HUDEP-2 (cell line): ENCODE results near the gene CLTC.

ENCODE experiments used
- DNase-seq, 76 experiments: peaks; one replicate each; lab custom pipeline; 2025; ENCODE audit not compliant: unreplicated experiment in 76 of 76; lab: John Stamatoyannopoulos, UW

Gene CLTC

DNA sequence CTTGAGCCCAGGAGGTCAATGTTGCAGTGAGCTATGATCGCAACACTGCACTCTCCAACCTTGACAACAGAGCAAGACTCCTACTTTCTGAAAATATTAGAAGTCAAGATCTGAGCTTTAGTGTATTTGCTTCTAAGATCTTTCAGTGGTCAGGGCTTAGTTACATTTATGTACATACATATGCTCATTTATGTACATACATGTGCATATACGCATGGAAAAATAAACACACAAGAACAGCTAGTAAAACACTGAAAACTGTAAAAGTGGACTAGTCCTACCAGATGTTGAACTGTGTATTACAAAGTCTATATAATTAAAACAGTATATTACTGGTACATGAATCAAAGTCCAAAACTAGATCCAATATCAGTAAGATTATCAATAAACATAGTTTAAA is 59.2 kb downstream of the CLTC start:
- no peak for DNase-seq

DNA sequence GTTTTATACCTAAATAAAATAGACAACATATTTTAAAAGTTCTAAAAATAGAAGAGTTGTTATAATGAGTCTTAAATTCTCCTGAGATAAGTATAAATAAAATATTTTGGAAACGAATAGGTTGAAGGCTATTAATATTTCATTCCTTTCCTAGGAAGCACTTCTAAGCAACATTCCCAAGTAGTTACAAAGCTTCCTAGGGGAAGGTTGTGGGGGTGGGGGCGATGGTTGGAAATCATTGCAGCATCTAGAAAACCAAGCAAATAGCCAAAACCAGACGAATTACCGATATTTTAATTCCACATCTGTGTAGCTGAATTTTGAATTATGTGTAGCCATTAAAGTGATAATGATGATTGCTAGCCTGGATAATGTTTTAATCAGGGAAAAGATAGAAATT is 60.6 kb downstream of the CLTC start:
- no peak for DNase-seq

DNA sequence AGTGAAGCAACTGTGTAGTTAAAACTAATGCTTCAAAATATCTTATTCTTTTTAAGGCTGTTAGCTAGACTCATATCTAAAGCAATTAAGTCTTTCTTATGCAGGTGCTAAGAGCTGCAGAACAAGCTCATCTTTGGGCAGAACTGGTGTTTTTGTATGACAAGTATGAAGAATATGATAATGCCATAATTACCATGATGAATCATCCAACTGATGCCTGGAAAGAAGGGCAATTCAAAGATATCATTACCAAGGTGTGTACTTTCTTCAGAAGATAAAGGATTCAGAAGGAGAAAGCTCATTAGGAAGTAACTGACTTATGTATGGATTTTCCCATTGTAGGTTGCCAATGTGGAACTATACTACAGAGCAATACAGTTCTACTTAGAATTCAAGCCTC is 63.6 kb downstream of the CLTC start:
- peak in 5 of 76 experiments; percentile 4 to 32 (median 24) for DNase-seq

DNA sequence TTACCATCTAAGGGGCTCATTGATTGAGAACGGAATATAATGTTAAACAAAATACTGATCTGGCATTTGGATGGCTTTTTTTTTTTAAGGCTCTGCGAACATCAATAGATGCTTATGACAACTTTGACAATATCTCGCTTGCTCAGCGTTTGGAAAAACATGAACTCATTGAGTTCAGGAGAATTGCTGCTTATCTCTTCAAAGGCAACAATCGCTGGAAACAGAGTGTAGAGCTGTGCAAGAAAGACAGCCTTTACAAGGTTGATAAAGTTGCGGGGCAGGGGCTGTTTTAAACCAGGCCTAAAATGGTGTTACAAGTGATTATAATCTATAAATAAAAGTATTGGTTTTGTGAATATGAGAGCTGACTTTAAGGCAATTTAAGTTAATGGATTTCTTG is 65.3 kb downstream of the CLTC start:
- peak in 72 of 76 experiments; percentile 5 to 92 (median 67) for DNase-seq

DNA sequence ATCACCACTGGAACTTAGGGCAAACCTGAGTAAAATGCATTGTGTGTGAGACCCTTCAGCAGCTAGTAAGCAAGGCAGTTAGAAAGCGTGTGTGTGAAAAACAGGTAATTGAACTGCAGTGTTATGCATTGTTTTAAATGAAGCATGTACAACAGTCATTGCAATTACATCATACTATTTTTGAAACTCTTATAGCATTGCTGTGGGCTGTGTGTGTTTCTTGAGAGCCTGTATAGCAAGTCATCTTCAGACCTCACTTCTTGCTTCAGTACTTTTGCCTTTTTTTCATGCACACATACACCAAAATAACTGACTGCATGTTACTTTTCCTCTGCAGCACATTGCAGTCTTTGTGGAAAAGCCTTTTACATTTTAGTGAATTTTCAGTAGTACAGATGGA is 68.3 kb downstream of the CLTC start:
- no peak for DNase-seq

DNA sequence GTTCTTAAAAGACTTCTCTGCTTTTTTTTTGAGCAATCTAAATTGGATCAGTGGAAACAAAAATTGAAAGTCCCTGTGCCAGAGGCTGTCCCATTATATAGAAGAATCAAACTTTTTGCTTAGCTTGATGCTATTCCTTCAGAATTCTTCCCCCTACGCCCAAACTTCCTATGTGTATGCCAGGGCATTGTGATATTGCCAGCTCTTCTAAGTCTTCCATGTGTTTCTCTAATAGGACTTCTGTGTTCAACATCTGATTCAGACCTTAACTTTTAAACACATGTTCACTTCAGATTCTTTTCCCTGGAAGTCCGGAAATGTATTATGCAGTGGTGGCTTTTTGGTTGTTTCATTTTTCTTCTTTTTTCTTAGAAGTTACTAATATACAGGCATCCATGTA is 68.8 kb downstream of the CLTC start:
- DNase-seq, result no peak

DNA sequence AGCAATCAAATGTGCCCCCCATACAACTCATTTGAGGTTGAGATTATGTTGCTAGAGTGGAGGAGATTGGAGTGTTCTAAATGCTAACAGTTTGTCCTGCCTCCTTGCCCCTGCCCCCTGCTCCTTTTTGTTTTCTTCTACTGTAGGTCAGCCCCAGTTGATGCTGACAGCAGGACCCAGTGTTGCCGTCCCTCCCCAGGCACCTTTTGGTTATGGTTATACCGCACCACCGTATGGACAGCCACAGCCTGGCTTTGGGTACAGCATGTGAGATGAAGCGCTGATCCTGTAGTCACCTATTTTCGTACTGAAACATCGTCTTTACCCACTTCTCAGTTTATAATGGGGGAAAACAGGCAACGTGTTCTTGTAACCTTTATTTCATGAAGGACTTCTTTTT is 73.9 kb downstream of the CLTC start:
- DNase-seq, result no peak

DNA sequence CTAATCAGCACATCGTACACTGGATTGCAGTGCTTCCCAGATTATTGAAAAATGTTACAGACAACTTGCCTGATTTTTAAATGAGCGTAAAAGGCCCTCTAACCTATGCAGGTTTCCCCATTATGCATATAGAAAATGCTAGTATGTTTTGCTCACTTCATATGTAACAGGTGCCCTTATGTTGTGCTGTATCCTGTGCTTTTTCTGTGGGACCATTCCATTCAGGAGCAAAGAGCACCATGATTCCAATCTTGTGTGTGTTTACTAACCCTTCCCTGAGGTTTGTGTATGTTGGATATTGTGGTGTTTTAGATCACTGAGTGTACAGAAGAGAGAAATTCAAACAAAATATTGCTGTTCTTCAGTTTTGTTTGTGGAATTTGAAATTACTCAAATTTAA is 74.6 kb downstream of the CLTC start:
- no peak for DNase-seq

DNA sequence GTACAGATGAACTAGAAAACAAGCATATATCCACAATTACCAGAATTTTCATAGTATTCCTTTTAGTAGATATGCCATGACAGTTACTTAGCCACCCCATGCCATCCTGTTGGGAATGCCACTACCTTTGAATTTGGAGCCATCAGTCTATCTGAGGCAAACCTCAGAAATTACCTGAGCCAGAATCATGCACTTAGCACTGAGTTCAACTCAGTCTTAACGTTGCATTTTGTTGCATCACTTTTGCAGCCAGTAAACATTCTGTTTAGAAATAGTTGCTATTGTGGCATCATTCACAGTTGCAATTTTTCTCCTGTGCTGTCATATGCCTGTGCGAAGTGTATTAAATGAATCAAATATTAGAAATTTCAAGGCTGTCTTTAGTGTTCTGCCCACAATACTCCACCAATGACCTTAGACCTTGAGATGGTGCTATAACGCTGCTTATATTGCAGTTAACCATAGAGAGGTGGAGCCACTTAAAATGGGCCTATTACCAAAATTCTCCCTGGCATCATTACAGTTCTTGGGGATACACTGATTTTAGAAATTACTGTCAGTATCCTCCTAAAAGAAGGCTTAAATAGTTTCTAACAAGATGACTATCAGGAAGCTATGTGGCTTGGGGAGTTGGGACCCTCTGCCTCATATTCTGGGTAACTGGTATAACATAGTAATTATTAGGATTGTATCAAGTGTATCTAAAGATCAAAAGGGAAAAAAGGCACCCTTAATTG is 76.4 kb downstream of the CLTC start:
- no peak for DNase-seq

DNA sequence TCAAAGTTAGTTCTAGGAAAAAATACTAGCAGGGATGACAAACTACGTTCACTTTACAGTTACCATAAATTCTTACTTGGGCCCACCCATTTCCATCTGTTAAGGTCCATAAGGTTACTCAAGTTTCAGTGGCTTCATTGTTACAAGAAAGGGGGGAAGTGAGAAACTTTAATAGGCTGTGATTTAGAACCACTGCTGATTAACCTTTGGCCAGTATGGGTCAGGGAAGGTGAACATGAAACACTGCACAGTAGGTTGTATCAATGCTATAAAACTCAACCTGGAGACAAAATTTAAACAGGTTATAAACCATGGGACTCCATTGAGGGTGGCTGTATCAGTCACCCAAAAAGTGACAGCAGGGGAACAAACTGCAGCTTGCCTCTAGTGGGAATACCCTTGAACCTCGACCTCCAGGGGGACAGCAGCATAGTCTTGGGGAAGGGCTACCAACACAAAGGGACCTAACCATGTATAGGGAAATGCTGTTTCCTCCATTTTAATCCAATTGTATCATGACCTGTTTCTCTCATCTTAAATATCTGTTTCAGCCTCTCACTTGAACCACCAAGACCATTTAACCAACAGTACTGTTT is 77.1 kb downstream of the CLTC start:
- no peak for DNase-seq

DNA sequence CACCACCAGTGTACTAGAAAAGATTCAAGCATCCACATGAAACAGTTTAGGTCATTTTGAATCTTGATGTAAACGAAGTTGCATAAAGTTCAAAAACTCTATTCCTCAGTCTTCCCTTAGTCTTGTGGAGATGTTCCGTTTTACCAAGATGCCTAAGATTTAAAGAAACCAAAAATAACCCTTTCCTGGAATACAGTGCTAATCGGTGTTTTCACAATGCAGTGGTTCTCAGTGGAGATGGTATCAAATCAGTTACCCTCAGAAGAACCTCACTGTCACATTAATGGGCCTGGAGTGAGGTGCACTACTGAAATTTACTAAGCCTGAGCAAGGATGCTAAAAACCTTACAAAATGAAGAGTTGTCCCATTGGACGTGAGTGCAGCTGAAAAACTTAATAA is 78.4 kb downstream of the CLTC start:
- DNase-seq, result no peak

DNA sequence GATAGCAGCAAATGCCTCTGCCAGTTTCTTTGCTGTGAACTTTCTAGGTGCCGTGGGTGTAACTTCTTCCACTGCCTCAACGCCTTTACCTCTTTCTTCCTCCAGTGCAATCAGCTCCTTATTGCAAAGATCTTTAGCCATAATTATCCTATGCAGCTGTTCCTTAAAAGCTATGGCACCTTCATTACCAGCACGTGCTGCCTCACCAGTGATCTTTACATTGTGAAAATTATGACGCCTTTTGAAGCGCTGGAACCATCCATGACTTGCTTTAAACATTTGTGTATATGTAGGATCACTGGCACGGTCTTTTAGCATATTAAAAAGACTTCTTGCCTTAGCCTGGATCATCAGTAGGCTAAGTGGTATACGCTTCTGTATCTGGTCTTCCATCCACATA is 79.5 kb downstream of the CLTC start:
- DNase-seq, result no peak

DNA sequence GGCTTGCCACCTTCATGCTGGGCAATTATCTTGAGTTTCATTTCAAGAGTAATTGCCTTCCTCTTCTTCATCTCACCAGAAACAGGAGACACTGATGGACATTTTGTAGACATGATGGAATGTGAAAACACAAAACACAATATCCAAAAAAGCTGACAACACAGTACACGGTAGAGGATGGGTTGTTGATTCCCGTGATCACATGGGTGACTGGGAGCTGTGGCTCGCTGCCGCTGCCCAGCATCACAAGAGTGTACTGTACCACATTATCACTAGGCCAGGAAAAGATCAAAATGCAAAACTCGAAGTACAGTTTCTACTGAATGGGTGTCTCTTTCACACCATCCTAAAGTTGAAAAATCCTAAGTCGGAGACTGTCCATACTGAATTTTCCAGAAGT is 80.1 kb downstream of the CLTC start:
- no peak for DNase-seq

DNA sequence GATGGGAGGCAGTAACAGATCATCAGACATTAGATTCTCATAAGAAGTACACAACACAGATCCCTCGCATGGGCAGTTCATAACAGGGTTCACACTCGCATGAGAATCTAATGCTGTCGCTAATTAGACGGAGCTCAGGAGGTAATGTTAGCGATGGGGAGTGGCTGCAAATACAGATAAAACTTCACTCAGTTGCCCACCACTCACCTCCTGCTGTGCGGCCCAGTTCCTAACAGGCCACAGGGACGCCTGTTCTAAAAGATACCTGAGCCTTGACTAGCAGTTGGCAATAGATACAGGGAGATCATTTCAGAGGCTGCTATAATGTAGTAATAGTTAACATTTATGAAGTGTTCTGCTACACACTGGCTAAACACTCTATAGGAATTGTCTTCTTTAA is 82.6 kb downstream of the CLTC start:
- DNase-seq, result peak in 4 of 76 experiments; percentile 10 to 20 (median 16)

DNA sequence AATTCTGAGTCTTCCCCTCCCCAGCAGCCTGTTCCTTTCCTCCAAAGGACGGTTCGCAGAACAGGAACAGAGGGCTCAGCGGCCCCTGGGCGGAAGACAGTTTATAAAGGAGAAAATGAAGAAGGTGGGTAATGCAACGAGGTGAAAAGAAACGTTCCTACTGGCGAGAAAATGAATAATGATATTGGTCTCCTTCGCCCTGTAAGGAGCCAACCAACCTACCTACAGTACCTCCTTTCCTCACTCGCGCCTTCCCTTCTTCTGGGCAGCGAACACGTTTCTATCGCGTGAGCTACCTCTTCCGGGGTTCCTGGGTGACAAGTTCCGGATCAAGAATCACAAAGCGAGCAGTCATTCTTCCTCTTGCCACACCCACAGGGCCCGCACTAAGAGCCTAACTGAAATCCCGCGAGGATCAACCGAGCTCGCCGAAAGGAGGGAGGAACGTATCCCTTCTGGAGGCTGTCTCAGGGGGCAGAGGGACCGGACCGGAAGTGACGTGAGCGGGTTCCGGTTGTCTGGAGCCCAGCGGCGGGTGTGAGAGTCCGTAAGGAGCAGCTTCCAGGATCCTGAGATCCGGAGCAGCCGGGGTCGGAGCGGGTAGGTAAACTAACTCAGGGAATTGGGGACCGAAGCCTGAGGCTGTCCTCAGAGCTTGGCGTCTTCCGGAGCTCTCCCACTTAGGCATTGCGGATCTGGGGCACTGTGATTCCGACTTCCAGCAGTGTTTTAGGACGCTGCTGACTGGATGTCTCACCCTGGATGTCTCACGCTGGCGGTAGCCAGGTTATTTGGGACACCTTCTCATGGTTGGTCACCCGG is 87.7 kb downstream of the CLTC start, which contains the start of the genes PTRH2 and VMP1:
PTRH2 (minus strand) TSS at position 282 of the 822 bp plus-strand sequence. CDS start 9,452 bp downstream, outside the sequence.
VMP1 (plus strand) TSS at position 506 of the 822 bp plus-strand sequence. CDS start 23,793 bp downstream, outside the sequence.
- peak in 75 of 76 experiments; percentile 53 to 99 (median 97) for DNase-seq

DNA sequence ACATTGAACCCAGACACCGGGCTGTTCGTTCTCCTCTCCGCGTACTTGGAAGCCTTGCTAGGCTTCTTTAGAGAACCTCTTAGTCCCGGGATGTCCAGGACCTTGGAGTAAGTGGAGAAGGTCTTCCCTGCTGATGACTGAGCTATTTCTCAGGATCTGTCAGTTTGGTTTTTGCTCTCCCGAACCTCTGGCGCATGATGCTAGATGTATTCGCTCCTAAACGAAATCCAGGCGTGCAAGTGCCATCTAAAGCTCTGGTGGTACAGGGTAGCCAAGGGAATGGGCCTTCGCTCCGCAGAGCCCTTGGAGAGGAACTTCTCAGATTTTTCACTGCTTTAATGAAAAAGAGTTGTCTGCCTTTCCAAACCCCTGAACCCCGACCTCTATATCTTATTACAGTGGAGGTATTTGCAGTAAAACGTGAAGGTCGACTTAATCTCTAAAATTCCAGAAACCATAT is 88.3 kb downstream of the CLTC start:
- no peak for DNase-seq

DNA sequence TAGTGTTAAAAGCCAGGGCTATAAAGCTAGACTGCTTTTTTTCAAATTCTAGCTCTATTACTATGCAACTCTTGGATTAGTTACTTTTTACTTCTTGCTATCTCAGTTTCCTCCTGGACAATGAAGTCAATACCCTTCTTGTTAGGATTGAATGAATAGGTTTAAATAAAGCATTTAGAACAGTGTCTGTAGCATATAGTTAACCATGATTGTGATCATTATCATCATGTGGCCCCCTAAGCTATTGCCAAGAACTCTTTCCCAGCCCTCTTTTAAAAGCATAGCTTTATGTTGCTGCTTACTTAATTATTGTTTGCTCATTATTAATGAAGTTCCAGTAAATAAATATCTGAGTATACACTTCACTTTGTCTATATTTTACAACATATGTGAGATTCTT is 92.2 kb downstream of the CLTC start:
- DNase-seq, result peak in 1 of 76 experiments; percentile 46

DNA sequence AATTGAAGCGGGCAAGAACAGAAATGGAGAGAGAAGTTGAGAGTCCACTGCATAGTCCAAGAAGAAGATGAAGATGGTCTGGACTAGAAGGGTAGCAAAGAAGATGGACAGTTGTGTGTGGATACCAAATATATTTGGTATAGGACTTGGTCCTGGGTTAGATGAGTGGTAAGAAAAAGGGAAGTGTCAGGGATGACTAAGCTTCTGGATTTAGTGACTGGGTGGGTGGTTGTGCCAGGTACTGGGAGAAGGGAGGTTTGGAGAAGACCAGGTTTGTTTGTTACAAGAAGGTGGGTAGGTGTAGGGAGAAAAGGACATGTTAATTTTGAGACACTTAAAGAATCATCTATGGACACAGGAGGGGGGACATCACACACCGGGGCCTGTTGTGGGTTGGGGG is 93.2 kb downstream of the CLTC start:
- no peak for DNase-seq

DNA sequence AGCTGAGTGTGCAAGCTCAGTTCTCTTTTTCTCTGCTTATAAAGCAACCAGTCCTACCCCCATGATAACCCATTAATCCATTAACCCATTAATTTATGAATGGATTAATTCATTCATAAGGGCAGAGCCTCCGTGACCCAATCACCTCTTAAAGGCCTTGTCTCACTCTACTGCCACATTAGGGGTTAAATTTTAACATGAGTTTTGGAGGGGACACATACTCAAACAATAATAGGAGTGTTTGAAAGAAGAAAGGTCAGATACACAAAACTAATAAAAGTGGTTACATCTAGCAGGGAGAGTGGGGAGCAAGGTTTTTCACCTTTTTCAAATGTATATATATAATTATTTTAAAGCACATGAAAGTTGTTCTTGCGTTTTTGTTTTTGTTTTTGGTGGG is 94.6 kb downstream of the CLTC start:
- no peak for DNase-seq

DNA sequence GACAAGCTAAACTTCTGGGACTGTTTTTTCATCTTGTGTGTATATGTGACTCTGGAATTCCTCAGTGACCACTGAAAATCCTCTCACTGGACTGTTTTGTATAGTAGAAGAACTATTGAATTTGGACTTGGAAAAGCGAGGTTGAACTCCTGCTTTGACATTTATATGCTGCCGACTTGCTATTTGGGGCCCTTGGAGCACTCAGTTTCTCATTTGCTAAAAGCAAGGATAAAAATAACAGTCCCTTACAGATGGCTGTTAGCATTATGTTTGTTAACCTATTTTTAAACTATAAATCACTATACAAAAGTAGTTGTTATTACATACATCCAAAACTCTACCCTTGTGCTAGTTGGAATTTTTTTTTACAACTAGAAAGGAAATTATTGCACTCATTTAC is 96.7 kb downstream of the CLTC start:
- no peak for DNase-seq

DNA sequence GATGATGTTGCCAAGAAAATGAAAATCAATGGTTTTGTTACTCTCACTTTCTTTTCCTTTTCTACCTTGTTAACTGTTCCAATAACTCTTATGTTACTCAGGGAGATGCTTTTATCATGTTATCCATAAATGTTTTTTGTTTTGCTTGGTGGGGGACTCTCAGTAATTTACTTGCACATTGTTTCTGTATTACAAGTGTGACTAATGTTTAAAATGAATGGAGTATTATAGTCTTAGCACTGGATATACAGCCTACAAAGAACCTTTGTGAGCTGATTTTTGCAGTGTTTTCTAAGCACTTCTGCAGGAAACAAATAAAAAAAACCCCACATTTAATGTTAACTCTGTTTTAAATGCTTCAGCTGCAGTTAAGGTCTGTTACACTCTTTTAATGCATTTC is 99.8 kb downstream of the CLTC start:
- no peak for DNase-seq
